Measurements from ENCODE around the gene SETDB1.

The SETDB1 gene

GRCh38 chr1:150931773-150932172 lies 5.6 kb downstream of the SETDB1 start:
- FAIRE-seq: no peak

GRCh38 chr1:150944856-150945255 lies 18.7 kb downstream of the SETDB1 start:
- FAIRE-seq: no peak

GRCh38 chr1:150954708-150955107 lies 28.5 kb downstream of the SETDB1 start:
- no peak for FAIRE-seq

- FAIRE-seq: no peak
Measured at GRCh38 chr1:150955280-150955679, 29.1 kb downstream of the SETDB1 start.

- no peak for FAIRE-seq
Measured at GRCh38 chr1:150957666-150958065, 31.5 kb downstream of the SETDB1 start.

- FAIRE-seq: no peak
Measured at GRCh38 chr1:150960646-150961045, 34.5 kb downstream of the SETDB1 start.

- FAIRE-seq: no peak
Measured at GRCh38 chr1:150961756-150962155, 35.6 kb downstream of the SETDB1 start.

GRCh38 chr1:150963321-150964163 lies 37.4 kb downstream of the SETDB1 start:
- no peak for FAIRE-seq

- FAIRE-seq: no peak
Measured at GRCh38 chr1:150964164-150964489, 38.0 kb downstream of the SETDB1 start.

- FAIRE-seq: no peak
Measured at GRCh38 chr1:150965605-150966004, 39.4 kb downstream of the SETDB1 start.

- FAIRE-seq: no peak
Measured at GRCh38 chr1:150966011-150966410, 39.8 kb downstream of the SETDB1 start.

- no peak for FAIRE-seq
Measured at GRCh38 chr1:150967936-150968335, 41.8 kb downstream of the SETDB1 start.

GRCh38 chr1:150968491-150968890 lies 42.3 kb downstream of the SETDB1 start:
- no peak for FAIRE-seq

GRCh38 chr1:150969626-150970025 lies 43.5 kb downstream of the SETDB1 start:
- FAIRE-seq: no peak

GRCh38 chr1:150970808-150971582 lies 44.8 kb downstream of the SETDB1 start:
- no peak for FAIRE-seq

- no peak for FAIRE-seq
Measured at GRCh38 chr1:150971583-150972416, 45.6 kb downstream of the SETDB1 start.

GRCh38 chr1:150972417-150972940 lies 46.3 kb downstream of the SETDB1 start:
- no peak for FAIRE-seq

GRCh38 chr1:150973258-150973835 lies 47.2 kb downstream of the SETDB1 start:
- no peak for FAIRE-seq

GRCh38 chr1:150973836-150974579 lies 47.8 kb downstream of the SETDB1 start:
- FAIRE-seq: no peak

GRCh38 chr1:150974580-150975478 lies 48.7 kb downstream of the SETDB1 start, which contains the start of gene CERS2:
TSS of gene CERS2 (minus strand) at chr1:150974835. CDS start at chr1:150969090, 5,745 bp downstream.
- FAIRE-seq: no peak

- FAIRE-seq: no peak
Measured at GRCh38 chr1:150976401-150976821, 50.2 kb downstream of the SETDB1 start.
